ENCODE results near the gene ZBTB11. TPM values are rescaled to one million over a fixed set of nuclear protein-coding genes. Genes with fewer than 3 reads are reported as not detected.

The ZBTB11 gene
- polyA plus RNA-seq, 3 donors, result 5.1 to 20.2 (median 6.8) TPM

- no peak overlapping the region for H3K27ac Mint-ChIP-seq
- WGBS (ENCODE audit: insufficient coverage), result no CpG with 5 or more reads among the region's 1 CpG
- intact Hi-C loops (cut with micrococcal nuclease), result no loop called here
Measured at GRCh38 chr3:101631098-101631796, 45.7 kb downstream of the ZBTB11 start.

GRCh38 chr3:101629219-101629618 lies 47.7 kb downstream of the ZBTB11 start:
- TF ChIP-seq, protein P1, sequence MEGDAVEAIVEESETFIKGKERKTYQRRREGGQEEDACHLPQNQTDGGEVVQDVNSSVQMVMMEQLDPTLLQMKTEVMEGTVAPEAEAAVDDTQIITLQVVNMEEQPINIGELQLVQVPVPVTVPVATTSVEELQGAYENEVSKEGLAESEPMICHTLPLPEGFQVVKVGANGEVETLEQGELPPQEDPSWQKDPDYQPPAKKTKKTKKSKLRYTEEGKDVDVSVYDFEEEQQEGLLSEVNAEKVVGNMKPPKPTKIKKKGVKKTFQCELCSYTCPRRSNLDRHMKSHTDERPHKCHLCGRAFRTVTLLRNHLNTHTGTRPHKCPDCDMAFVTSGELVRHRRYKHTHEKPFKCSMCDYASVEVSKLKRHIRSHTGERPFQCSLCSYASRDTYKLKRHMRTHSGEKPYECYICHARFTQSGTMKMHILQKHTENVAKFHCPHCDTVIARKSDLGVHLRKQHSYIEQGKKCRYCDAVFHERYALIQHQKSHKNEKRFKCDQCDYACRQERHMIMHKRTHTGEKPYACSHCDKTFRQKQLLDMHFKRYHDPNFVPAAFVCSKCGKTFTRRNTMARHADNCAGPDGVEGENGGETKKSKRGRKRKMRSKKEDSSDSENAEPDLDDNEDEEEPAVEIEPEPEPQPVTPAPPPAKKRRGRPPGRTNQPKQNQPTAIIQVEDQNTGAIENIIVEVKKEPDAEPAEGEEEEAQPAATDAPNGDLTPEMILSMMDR (IDR thresholded peaks at IDR 0.05), result no peak
- no peaks in the 10 kb centered on the region for H3K27me3 ChIP-seq (ENCODE audit: control insufficient read depth in 2 of 2, insufficient read depth in 2 of 2, low read length in 2 of 2)
- no peak for DNase-seq
- H3K4me2 ChIP-seq (replicated peaks; ENCODE audit: extremely low read depth, low read length, poor library complexity, severe bottlenecking), result no peak overlapping the region
- H3K79me2 ChIP-seq (ENCODE audit: insufficient read depth, low read length), result no peaks in the 10 kb centered on the region
- H3K4me3 ChIP-seq (replicated peaks in 1 of 3; ENCODE audit: low read depth in 2 of 3, low read length in 3 of 3), result no peak overlapping the region
- no peaks in the 10 kb centered on the region for H3K36me3 ChIP-seq (replicated peaks in 1 of 2; ENCODE audit: control insufficient read depth in 1 of 2, insufficient read depth in 2 of 2, low read length in 2 of 2)
- H3K4me1 Mint-ChIP-seq, result no peaks in the 10 kb centered on the region
- H3K27me3 Mint-ChIP-seq (ENCODE audit: low read depth in 3 of 3), result no peaks in the 10 kb centered on the region
- H3K27ac ChIP-seq (ENCODE audit: low read depth in 1 of 2, low read length in 2 of 2), result no peak overlapping the region
- H3K27ac Mint-ChIP-seq, result no peak overlapping the region
- no peaks in the 10 kb centered on the region for H4K20me1 ChIP-seq (ENCODE audit: insufficient read depth, low read length)
- no peak overlapping the region for H3K9ac ChIP-seq (ENCODE audit: insufficient read depth, low read length, poor library complexity, severe bottlenecking)
- no peaks in the 10 kb centered on the region for H3K36me3 Mint-ChIP-seq
- no peak overlapping the region for H2AFZ ChIP-seq (ENCODE audit: insufficient read depth, low read depth, low read length, poor library complexity, severe bottlenecking)
- peaks cover 0 to 14% (median 6%) of the 10 kb centered on the region in 7 donors for H3K9me3 Mint-ChIP-seq
- intact Hi-C loops (cut with micrococcal nuclease), result no loop called here
- peaks cover 0 to 4% of the 10 kb centered on the region in 2 donors for H3K9me3 ChIP-seq (replicated peaks in 1 of 2; ENCODE audit: control insufficient read depth in 1 of 2, insufficient read depth in 1 of 2, low read length in 2 of 2)
- H3K4me3 Mint-ChIP-seq, result no peak overlapping the region
- H3K4me1 ChIP-seq (ENCODE audit: control insufficient read depth in 1 of 2, insufficient read depth in 2 of 2, low read length in 2 of 2), result no peaks in the 10 kb centered on the region

More at GRCh38 chr3:101631098-101631796, 45.7 kb downstream of the ZBTB11 start:
- H4K20me1 ChIP-seq (ENCODE audit: insufficient read depth, low read length), result no peaks in the 10 kb centered on the region
- no peaks in the 10 kb centered on the region for H3K79me2 ChIP-seq (ENCODE audit: insufficient read depth, low read length)
- DNase-seq, result no peak
- no peak overlapping the region for H3K4me3 ChIP-seq (replicated peaks in 1 of 3; ENCODE audit: low read depth in 2 of 3, low read length in 3 of 3)
- no peak overlapping the region for H3K4me2 ChIP-seq (replicated peaks; ENCODE audit: extremely low read depth, low read length, poor library complexity, severe bottlenecking)
- Mint-ChIP-seq H3K4me1 (peaks cover 2% of the 10 kb centered on the region), H3K36me3 (no peaks in the 10 kb centered on the region), H3K4me3 (no peak overlapping the region), H3K9me3 (no peaks in the 10 kb centered on the region), H3K27me3 (ENCODE audit: low read depth in 3 of 3) (peaks cover 0 to 2% (median 0%) of the 10 kb centered on the region in 3 donors)
- H3K27ac ChIP-seq (ENCODE audit: low read depth in 1 of 2, low read length in 2 of 2), result no peak overlapping the region
- H3K4me1 ChIP-seq (ENCODE audit: control insufficient read depth in 1 of 2, insufficient read depth in 2 of 2, low read length in 2 of 2), result no peaks in the 10 kb centered on the region
- H2AFZ ChIP-seq (ENCODE audit: insufficient read depth, low read depth, low read length, poor library complexity, severe bottlenecking), result no peak overlapping the region
- H3K36me3 ChIP-seq (replicated peaks in 1 of 2; ENCODE audit: control insufficient read depth in 1 of 2, insufficient read depth in 2 of 2, low read length in 2 of 2), result no peaks in the 10 kb centered on the region
- H3K9ac ChIP-seq (ENCODE audit: insufficient read depth, low read length, poor library complexity, severe bottlenecking), result no peak overlapping the region
- H3K27me3 ChIP-seq (ENCODE audit: control insufficient read depth in 2 of 2, insufficient read depth in 2 of 2, low read length in 2 of 2), result no peaks in the 10 kb centered on the region
- TF ChIP-seq, protein P1 (IDR thresholded peaks at IDR 0.05), result no peak
- H3K9me3 ChIP-seq (replicated peaks in 1 of 2; ENCODE audit: control insufficient read depth in 1 of 2, insufficient read depth in 1 of 2, low read length in 2 of 2), result no peaks in the 10 kb centered on the region
